HL-60 (cell line): Measurements from ENCODE around the gene COL4A2.
"Not testable (repeated sequence)": the region's sequence is repeated elsewhere in the genome, so short reads cannot be mapped to it uniquely, and the experiment has no call there.

ENCODE experiments used
- DNase-seq, 2 experiments: peaks; one replicate each; pipeline ENCODE4 v3.0.0-alpha.2; 2010 to 2020; ENCODE audit warnings: low read depth in 1 of 2, low spot score in 1 of 2
- H3K27ac ChIP-seq: fragments of 250-450 bp; sonication (Bioruptor Pico); replicated peaks from 2 replicates; pipeline ENCODE4 v1.5.1; 2020; ENCODE audit warnings: mild to moderate bottlenecking, moderate library complexity
- H3K27me3 ChIP-seq: fragments of 250-450 bp; sonication (Bioruptor Pico); 2 replicates; pipeline ENCODE4 v1.5.1; 2021; ENCODE audit warnings: mild to moderate bottlenecking, moderate library complexity; ENCODE audit not compliant: insufficient read depth, poor library complexity, severe bottlenecking
- H3K4me3 ChIP-seq: replicated peaks from 2 replicates; pipeline ENCODE4 v1.5.1; 2011; ENCODE audit warnings: mild to moderate bottlenecking, control low read depth, low read length; ENCODE audit not compliant: insufficient read depth
- CTCF ChIP-seq: IDR thresholded peaks from one replicate; pipeline ENCODE4 v1.5.1; 2011; ENCODE audit warnings: low read length, control low read depth, inconsistent platforms; ENCODE audit not compliant: insufficient read depth
- GABPA ChIP-seq: IDR thresholded peaks from 2 replicates; pipeline ENCODE4 v1.6.1; 2012; ENCODE audit warnings: low read depth
- POLR2AphosphoS5 ChIP-seq: IDR thresholded peaks from 2 replicates; pipeline ENCODE4 v1.6.1; 2012; ENCODE audit warnings: low read depth
- REST ChIP-seq: IDR thresholded peaks from 2 replicates; pipeline ENCODE4 v1.6.1; 2012; ENCODE audit warnings: low read depth; ENCODE audit not compliant: insufficient replicate concordance
- SPI1 ChIP-seq: IDR thresholded peaks from 2 replicates; pipeline ENCODE4 v1.6.1; 2012; ENCODE audit warnings: low read depth, mild to moderate bottlenecking, borderline replicate concordance

COL4A2 gene

GRCh38 chr13:110495881-110496280 lies 188.8 kb downstream of the COL4A2 start:
- no peak for TF ChIP-seq CTCF
- no peak for TF ChIP-seq POLR2AphosphoS5
- TF ChIP-seq REST: no peak
- no peak for TF ChIP-seq SPI1
- TF ChIP-seq GABPA: no peak

GRCh38 chr13:110496281-110496680 lies 189.2 kb downstream of the COL4A2 start:
- TF ChIP-seq REST: no peak
- no peak for DNase-seq
- H3K27me3 ChIP-seq: no peaks in the 10 kb centered on the region
- no peak overlapping the region for H3K27ac ChIP-seq
- H3K4me3 ChIP-seq: no peak overlapping the region

More at GRCh38 chr13:110495881-110496280, 188.8 kb downstream of the COL4A2 start:
- Histone ChIP-seq H3K27ac (no peak overlapping the region), H3K27me3 (no peaks in the 10 kb centered on the region), H3K4me3 (no peak overlapping the region)
- DNase-seq: no peak

GRCh38 chr13:110497003-110497402 lies 189.9 kb downstream of the COL4A2 start:
- H3K4me3 ChIP-seq: no peak overlapping the region
- TF ChIP-seq POLR2AphosphoS5 (no peak), REST (no peak), CTCF (no peak), SPI1 (no peak), GABPA (no peak)
- no peak overlapping the region for H3K27ac ChIP-seq
- DNase-seq: no peak
- H3K27me3 ChIP-seq: no peaks in the 10 kb centered on the region

- H3K27ac ChIP-seq, DNase-seq, H3K27me3 ChIP-seq, H3K4me3 ChIP-seq: not testable (repeated sequence)
Observed at GRCh38 chr13:110497896-110498295, 190.8 kb downstream of the COL4A2 start.
